Measurements from ENCODE around the gene WIF1.

The WIF1 gene, protein sequence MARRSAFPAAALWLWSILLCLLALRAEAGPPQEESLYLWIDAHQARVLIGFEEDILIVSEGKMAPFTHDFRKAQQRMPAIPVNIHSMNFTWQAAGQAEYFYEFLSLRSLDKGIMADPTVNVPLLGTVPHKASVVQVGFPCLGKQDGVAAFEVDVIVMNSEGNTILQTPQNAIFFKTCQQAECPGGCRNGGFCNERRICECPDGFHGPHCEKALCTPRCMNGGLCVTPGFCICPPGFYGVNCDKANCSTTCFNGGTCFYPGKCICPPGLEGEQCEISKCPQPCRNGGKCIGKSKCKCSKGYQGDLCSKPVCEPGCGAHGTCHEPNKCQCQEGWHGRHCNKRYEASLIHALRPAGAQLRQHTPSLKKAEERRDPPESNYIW

GRCh38 chr12:65121049-65121955, at the start of gene WIF1:
WIF1 (minus strand) TSS chr12:65121305; CDS start chr12:65121191, 114 bp downstream.
- no peak for DNase-seq

GRCh38 chr12:65170209-65170881, 49.2 kb upstream of the WIF1 start:
- DNase-seq = peak; percentile 52

DNA sequence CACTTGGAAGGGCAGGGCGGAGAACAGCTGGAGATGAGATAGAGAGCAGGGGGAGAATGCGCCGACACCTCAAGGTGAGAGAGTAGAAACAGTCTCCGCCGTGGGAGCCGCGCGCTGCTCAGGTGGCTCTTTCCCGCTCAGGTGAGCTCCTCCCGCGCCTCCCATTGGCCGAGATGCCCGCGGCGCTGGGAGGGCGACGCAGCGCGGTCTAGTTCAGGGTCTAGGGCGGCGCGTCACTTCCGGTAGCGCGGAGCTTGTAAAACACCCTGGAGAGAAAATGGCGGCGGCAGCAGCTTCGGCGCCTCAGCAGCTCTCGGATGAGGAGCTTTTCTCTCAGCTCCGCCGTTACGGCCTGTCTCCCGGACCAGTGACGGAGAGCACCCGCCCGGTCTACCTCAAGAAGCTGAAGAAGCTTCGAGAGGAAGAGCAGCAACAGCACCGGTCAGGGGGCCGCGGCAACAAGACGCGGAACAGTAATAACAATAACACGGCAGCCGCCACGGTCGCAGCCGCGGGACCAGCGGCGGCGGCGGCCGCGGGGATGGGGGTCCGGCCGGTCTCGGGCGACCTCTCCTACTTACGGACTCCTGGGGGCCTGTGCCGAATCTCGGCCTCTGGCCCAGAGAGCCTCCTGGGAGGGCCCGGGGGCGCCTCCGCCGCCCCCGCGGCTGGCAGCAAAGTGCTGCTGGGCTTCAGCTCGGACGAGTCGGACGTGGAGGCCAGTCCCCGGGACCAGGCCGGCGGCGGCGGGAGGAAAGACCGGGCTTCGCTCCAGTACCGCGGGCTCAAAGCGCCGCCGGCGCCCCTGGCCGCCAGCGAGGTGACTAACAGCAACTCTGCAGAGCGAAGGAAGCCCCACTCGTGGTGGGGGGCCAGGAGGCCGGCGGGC, 48.5 kb upstream of the WIF1 start, which contains the start of gene LEMD3:
Gene LEMD3 (plus strand): TSS at position 264 of the 889 bp plus-strand sequence. CDS start 14 bp downstream, at position 278.
- peak; percentile 95 for DNase-seq

DNA sequence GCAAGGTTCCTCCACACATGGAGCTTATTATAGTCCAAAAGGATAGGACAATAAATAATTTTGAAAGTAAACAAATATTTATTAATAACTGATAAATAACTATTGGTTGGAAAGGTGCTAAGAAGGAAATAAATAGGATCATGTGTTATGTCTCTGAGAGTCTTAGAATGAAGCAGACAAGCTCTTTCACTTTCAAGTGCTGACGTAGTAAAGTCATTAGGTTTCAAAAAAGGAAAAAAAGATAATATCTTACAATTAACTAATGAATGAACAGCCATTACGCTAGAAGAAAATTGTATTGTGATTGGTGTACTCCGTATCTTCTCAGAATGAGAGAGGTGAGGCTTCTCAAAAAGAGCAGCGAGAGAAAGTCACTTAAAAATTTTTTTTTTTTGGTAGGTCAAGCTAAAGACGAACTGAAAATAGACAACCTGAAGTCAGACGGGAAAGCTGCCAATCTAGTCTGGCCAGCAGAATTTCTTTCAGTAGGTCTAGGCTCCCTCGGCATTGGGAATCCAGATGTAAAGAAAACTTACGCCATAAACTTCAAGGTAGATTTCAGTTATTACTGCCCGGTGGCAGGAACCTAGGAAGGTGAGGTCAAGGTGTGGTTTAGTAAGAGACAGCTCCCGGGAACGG, 47.7 kb upstream of the WIF1 start:
- DNase-seq = no peak

DNA sequence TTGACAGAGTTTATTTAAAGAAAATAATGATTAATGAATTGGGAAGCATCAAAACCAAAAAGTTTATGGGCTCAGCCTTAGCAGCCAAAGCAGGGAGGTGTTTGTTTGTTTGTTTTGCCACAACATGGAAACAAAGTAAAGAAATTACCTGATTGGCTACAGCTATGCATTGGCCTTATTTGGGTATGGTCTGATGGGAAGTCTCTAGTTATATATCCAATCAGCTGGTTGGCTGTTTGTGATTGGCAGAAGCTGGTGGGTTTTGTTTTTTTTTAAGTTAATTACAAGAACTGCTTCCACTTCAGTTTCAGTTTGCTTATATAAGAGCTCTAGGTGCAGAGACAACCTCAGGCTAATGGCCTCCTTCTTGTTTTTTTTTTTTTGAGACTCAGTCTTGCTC, 43.7 kb upstream of the WIF1 start:
- no peak for DNase-seq

DNA sequence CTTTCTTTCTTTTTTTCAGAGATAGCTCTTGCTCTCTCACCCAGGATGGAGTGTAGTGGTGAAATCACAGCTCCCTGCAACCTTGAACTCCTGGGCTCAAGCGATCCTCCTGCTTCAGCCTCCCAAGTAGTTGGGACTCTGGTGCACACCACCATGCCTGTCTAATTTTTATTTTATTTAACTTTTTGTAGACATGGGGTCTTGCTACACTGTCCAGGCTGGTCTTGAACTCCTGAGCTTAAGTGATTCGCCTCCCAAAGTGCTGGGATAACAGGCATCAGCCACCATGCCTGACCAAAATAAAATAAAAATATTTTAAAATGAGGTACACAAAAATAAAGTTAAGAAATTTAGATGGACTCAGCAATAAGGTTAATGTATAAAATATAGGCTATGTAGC, 43.1 kb upstream of the WIF1 start:
- DNase-seq = no peak

DNA sequence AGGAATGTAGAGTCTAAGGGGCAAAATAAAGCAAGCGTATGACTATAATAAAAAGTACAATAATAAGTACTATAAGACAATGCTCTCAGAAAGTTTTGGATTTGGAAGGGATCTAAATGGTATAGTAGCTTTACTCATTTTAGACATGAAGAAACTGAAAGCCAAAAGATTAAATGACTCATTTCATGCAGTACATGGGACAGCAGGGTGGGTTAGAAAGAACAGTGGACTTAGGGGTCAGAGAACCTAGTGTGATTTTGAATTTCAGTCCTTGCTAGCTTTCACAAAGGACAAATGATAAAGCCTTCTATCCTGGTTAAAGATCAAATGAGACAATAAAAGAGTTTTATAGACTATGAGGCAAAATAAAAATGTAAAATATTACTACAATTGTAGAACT, 41.5 kb upstream of the WIF1 start:
- no peak for DNase-seq

GRCh38 chr12:65157091-65157490, 36.0 kb upstream of the WIF1 start:
- no peak for DNase-seq

GRCh38 chr12:65156366-65156841, 35.3 kb upstream of the WIF1 start:
- DNase-seq = no peak

DNA sequence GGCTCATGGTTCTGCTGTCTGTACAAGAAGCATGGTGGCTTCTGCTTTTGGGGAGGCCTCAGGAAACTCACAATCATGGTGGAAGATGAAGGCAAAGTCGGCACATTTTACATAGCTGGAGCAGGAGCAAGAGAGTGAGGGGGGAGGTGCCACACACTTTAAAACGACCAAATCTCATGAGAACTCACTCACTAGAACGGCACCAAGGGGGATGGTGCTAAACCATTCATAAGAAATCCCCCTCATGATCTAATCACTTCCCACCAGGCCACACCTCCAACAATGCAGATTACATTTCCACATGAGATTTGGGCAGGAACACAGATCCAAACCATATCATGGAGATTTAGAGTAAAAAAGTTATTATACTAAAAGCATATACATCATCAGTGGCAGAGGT, 34.7 kb upstream of the WIF1 start:
- DNase-seq = no peak

DNA sequence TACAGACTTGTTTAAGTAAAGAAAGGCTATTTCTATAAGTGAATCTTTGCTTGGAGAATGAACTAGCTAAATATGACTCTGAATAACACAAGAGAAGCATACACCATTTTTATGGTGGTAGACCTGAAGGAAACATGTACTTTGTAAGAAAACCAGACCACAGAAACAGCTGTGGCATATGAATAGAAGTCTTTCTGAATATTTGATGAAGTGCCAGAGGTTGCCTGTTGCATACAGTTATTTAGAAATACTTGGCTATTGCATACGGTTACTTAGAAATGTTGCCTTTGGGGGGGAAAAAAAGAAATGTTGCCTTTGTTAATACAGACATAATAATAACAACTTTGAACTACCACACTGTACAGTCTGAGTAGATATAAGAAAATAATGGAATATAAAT, 31.5 kb upstream of the WIF1 start:
- peak; percentile 36 for DNase-seq

DNA sequence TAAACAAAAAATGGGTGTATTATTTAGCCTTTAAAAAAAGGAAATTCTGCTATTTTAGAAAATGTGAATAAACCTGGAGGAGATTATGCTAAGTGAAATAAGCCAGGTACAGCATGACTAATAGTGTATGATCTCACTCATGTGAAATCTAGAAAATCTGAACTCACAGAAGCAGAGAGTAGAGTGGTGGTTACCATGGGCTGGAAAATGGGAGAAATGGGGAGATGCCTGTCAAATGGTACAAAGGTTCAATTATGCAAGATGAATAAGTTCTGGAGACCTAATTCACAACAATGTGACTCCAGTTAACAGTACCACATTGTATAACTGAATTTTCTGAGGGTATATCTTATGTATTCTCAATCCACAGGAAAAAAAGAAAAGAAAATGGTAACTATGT, 30.9 kb upstream of the WIF1 start:
- peak; percentile 62 for DNase-seq

DNA sequence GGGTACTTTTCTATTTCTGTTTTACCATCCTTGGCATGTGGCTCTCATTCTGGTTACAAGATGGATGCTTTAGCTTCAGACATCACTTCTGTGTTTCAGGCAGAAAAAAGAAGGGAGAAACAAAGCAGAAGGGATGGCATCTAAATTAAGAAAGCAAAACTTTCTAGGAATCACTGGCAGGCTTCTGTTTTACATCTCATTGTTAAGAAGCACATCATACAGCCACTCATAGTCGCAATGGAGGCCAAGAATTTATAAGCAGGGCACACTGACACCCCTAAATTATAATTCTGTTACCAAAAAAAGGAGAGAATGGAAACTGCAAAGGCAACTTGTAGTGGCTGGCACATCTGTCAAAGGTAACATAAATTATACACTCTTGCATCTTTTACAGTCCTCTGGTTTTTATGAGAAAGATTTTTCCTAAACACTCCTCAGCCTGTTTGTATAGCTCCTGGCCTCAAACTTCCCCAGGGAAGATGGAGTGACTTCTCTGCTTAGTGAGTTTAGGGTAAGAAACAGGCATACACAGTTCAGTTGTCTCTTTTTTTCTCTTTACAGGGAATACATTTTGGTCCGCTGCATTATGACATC, 26.3 kb upstream of the WIF1 start:
- DNase-seq = no peak

- no peak for DNase-seq
These were observed 19.6 kb upstream of the WIF1 start for GRCh38 chr12:65140738-65141137.

DNA sequence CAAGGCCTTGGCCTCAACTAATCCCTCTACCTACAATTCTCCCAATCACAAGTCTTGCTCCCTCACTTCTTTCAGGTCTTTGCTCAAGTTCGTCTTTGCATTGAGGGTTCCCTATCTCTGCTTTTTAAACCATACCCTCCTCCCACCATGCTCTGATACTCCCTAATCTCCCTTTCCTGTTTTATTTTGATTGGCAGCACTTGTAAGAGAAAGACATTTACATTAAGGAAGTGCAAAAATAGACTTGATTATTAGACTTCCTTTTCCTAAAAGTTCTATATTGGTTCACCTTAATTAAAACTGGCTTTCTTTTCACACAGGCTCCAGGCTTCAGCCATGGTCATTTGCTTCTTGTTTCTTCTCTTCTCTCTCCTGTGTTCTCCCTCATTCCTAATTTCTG, 18.3 kb upstream of the WIF1 start:
- no peak for DNase-seq

DNA sequence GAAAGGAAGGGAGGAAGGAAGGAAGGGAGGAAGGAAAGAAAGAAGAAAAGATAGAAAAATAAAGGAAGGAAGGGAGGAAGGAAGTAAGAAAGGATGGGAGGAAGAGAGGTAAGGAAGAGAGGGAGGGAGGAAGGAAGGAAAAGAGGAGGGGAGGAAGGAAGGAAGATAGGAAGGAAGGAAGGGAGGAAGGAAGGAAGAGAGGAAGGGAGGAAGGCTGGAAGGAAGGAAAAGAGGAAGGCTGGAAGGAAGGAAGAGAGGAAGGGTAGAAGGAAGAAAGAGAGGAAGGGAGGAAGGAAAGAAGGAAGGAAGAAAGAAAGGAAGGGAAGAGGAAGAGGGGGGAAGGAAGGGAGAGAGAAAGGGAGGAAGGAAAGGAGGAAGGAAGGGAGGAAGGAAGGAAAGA, 12.8 kb upstream of the WIF1 start:
- DNase-seq = no peak

DNA sequence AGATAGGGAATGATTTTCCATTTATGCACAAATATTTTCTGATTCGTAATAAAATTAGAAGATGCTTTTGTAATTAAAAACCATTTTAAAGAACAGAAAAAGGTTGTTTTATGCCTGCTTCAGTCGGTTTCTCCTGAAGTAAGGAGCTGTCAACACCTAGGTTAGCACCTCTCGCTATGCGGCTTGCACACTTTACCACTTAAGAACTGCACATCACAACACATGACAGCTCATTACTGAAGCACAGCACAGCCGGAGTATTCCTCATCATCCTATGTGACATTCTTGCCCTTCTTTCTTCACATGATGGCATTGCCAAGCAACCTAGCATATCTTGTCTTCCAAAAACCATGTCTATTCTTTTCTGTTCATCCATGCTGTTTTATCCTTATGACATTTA, 5.4 kb upstream of the WIF1 start:
- DNase-seq = no peak

DNA sequence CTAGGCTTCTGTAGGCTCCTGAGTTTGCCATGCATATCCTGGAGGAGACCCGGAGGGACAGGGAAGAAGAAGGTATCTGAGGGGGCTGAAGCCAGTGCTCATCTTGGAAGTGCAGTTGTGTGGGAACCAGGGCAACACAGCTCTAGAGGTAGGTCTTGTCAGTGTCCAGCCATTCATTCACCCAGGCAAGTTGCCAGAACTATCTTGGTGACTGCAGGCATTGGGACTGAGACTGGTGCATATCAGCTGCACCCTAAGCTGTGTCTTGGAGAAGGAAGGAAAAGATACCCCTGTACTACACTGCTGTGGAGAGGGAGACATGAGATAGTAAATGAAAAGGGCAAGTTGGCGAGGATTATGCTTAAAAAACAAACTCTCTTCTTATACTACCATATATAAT, 4.9 kb upstream of the WIF1 start:
- DNase-seq = no peak

DNA sequence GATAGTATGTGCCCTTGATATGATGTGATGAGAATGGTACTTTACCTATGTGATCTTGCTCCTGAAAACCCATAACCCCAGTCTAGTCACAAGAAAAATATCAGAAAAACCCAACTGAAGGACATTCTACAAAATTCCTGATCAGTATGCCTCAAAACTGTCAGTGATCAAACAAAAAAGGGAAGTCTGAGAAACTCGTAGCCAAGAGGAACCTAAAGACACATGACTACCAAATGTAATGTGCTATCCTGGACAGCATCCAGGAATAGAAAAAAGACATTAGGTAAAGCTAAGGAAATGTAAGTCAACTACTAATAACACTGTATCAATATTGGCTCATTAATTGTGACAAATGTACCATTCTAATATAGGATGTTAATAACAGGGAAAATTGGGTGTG, 4.1 kb upstream of the WIF1 start:
- DNase-seq = no peak

DNA sequence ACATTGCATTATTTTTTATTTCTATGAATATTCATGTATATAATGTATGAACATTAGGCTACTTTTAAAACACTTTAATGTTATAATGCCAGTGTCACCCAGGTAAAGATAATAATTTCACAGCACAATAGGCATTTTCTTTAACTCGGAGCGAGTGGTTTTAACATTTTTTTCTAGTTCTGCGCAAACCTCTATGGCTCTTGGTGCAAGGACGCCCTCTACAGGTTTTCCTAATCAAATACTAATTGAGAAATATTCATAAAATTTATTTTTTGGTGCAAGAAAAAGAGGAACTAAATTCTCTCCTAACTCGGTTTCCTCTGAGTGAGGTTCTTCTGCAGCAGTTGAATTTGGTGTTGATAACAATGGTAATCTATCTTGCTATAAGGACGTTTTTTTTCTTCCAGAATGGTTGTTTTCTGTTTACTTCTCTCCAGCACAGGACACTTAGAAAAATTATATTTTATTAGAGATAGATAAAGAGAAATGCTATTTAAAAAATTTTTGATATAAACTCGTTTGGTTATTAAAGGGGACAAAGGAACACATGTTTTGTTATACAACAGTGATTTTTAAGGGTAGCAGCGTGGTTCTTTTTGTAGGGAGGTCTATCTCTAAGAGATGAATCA, 2.4 kb upstream of the WIF1 start:
- DNase-seq = no peak

DNA sequence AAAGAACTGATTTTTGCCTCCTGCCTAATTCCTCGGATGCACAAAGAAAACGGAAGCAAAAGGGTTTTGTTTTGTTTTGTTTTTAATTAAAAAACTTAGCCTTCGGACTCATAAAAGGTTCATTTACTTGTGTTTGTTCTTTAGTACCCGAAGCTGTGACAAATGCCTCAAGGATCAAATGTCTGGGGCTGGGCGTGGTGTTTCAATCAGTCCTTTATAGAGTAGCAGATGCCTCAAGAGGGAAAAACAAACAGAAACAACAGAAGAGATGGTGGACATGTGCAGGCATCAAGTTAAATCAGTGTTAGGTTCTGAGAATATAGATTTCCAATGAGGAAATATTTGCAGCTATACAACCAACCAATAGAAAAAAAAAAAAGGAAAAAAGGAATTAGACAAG, 1.6 kb upstream of the WIF1 start:
- DNase-seq = no peak

All from NCI-H226 (cell line).